ENCODE results near the gene THBS1. TPM values are rescaled to one million over a fixed set of nuclear protein-coding genes. Genes with fewer than 3 reads are reported as not detected.

THBS1 gene
- total and polyA plus RNA-seq, 2 donors from 2014 or later: 26.4 to 377 TPM

- H3K4me1 ChIP-seq (ENCODE audit: control insufficient read depth in 2 of 3, insufficient read depth in 2 of 3, low read depth in 1 of 3, low read length in 3 of 3): peaks cover 0 to 20% (median 15%) of the 10 kb centered on the region in 3 donors
- no peaks in the 10 kb centered on the region for H3K36me3 ChIP-seq (ENCODE audit: control insufficient read depth in 2 of 3, insufficient read depth in 3 of 3, low read length in 3 of 3)
- H3K27me3 ChIP-seq (ENCODE audit: control insufficient read depth, insufficient read depth, low read length): no peaks in the 10 kb centered on the region
- no peak for FAIRE-seq
- H3K27ac ChIP-seq (ENCODE audit: low read depth in 2 of 2, low read length in 2 of 2): peak overlapping the region; percentile 26 to 48
- intact Hi-C loops (cut with DNase I): no loop called here
- TF ChIP-seq CTCF (IDR thresholded peaks at IDR 0.05; ENCODE audit: borderline replicate concordance, extremely low read depth, insufficient read depth): no peak
- DNase-seq: no peak
- H3K4me3 ChIP-seq (ENCODE audit: low read length in 3 of 3): no peak overlapping the region
- H3K9ac ChIP-seq (ENCODE audit: low read length in 3 of 3): no peak overlapping the region
- no peaks in the 10 kb centered on the region for H3K9me3 ChIP-seq (ENCODE audit: control insufficient read depth in 2 of 3, insufficient read depth in 1 of 3, low read length in 3 of 3)
These were observed 44.6 kb downstream of the THBS1 start for GRCh38 chr15:39625451-39625850.

GRCh38 chr15:39625856-39626255, 45.0 kb downstream of the THBS1 start:
- Histone ChIP-seq H3K9ac (ENCODE audit: low read length in 3 of 3) (no peak overlapping the region), H3K27me3 (ENCODE audit: control insufficient read depth, insufficient read depth, low read length) (no peaks in the 10 kb centered on the region), H3K4me1 (ENCODE audit: control insufficient read depth in 2 of 3, insufficient read depth in 2 of 3, low read depth in 1 of 3, low read length in 3 of 3) (peaks cover 0 to 20% (median 15%) of the 10 kb centered on the region in 3 donors), H3K36me3 (ENCODE audit: control insufficient read depth in 2 of 3, insufficient read depth in 3 of 3, low read length in 3 of 3) (no peaks in the 10 kb centered on the region), H3K9me3 (ENCODE audit: control insufficient read depth in 2 of 3, insufficient read depth in 1 of 3, low read length in 3 of 3) (no peaks in the 10 kb centered on the region), H3K4me3 (ENCODE audit: low read length in 3 of 3) (no peak overlapping the region), H3K27ac (ENCODE audit: low read depth in 2 of 2, low read length in 2 of 2) (no peak overlapping the region)
- DNase-seq: no peak
- FAIRE-seq: no peak
- TF ChIP-seq CTCF (IDR thresholded peaks at IDR 0.05; ENCODE audit: borderline replicate concordance, extremely low read depth, insufficient read depth): no peak
- intact Hi-C loops (cut with DNase I): no loop called here

GRCh38 chr15:39627451-39628143, 46.7 kb downstream of the THBS1 start:
- no peak for FAIRE-seq
- Histone ChIP-seq H3K36me3 (ENCODE audit: control insufficient read depth in 2 of 3, insufficient read depth in 3 of 3, low read length in 3 of 3) (no peaks in the 10 kb centered on the region), H3K9me3 (ENCODE audit: control insufficient read depth in 2 of 3, insufficient read depth in 1 of 3, low read length in 3 of 3) (no peaks in the 10 kb centered on the region), H3K27ac (ENCODE audit: low read depth in 2 of 2, low read length in 2 of 2) (no peak overlapping the region), H3K4me1 (ENCODE audit: control insufficient read depth in 2 of 3, insufficient read depth in 2 of 3, low read depth in 1 of 3, low read length in 3 of 3) (peaks cover 0 to 20% (median 15%) of the 10 kb centered on the region in 3 donors), H3K27me3 (ENCODE audit: control insufficient read depth, insufficient read depth, low read length) (no peaks in the 10 kb centered on the region), H3K4me3 (ENCODE audit: low read length in 3 of 3) (no peak overlapping the region), H3K9ac (ENCODE audit: low read length in 3 of 3) (no peak overlapping the region)
- DNase-seq: no peak
- no peak for TF ChIP-seq CTCF (IDR thresholded peaks at IDR 0.05; ENCODE audit: borderline replicate concordance, extremely low read depth, insufficient read depth)
- intact Hi-C loops (cut with DNase I): no loop called here

GRCh38 chr15:39628144-39628508, 47.2 kb downstream of the THBS1 start:
- no peaks in the 10 kb centered on the region for H3K9me3 ChIP-seq (ENCODE audit: control insufficient read depth in 2 of 3, insufficient read depth in 1 of 3, low read length in 3 of 3)
- peaks cover 0 to 20% (median 15%) of the 10 kb centered on the region in 3 donors for H3K4me1 ChIP-seq (ENCODE audit: control insufficient read depth in 2 of 3, insufficient read depth in 2 of 3, low read depth in 1 of 3, low read length in 3 of 3)
- H3K9ac ChIP-seq (ENCODE audit: low read length in 3 of 3): no peak overlapping the region
- no peak overlapping the region for H3K27ac ChIP-seq (ENCODE audit: low read depth in 2 of 2, low read length in 2 of 2)
- TF ChIP-seq CTCF (IDR thresholded peaks at IDR 0.05; ENCODE audit: borderline replicate concordance, extremely low read depth, insufficient read depth): peak; percentile 23
- no peaks in the 10 kb centered on the region for H3K36me3 ChIP-seq (ENCODE audit: control insufficient read depth in 2 of 3, insufficient read depth in 3 of 3, low read length in 3 of 3)
- H3K27me3 ChIP-seq (ENCODE audit: control insufficient read depth, insufficient read depth, low read length): no peaks in the 10 kb centered on the region
- intact Hi-C loops (cut with DNase I): no loop called here
- no peak overlapping the region for H3K4me3 ChIP-seq (ENCODE audit: low read length in 3 of 3)
- no peak for DNase-seq
- no peak for FAIRE-seq

All from kidney (tissue), 14 donors.